Left colon (tissue), 2 donors: ENCODE data around the gene CCDC122. TPM values are rescaled to one million over a fixed set of nuclear protein-coding genes. Genes with fewer than 3 reads are reported as not detected.

Experiments used
- ATAC-seq: fragments of 200-7000 bp; cut with Tn5 transposase; one replicate; pipeline ENCODE4 v1.9.1; 2020; ENCODE audit warnings: mild to moderate bottlenecking, moderate library complexity
- DNase-seq, 2 donors: peaks; one replicate each; pipeline ENCODE4 v3.0.0-alpha.2; 2020
- intact Hi-C, 2 donors: fragments of 100-400 bp; cut with DNase I in 1 of 2; cut with micrococcal nuclease in 1 of 2; formaldehyde crosslinking; loops; one replicate each; pipeline versions ENCODE4 v1.11.2 to v1.14.0; 2022; cut with DNase I, micrococcal nuclease
- total RNA-seq, 2 donors: library from RNA; stranded (reverse); fragmentation: NEBNext Ultra II Directional; extraction: Animal tissue kit (Norgen Biotek cat#: 25700); gene quantifications; one replicate each; pipeline ENCODE4 v1.2.1, GENCODE V29; 2021
- donor health status: DM: no; HTN: no; CAD: no.
- donor health status: DM: yes; HTN: yes; CAD: no.

Gene CCDC122
- total RNA-seq, 2 donors from 2014 or later: 5.4 to 9.1 TPM

DNA sequence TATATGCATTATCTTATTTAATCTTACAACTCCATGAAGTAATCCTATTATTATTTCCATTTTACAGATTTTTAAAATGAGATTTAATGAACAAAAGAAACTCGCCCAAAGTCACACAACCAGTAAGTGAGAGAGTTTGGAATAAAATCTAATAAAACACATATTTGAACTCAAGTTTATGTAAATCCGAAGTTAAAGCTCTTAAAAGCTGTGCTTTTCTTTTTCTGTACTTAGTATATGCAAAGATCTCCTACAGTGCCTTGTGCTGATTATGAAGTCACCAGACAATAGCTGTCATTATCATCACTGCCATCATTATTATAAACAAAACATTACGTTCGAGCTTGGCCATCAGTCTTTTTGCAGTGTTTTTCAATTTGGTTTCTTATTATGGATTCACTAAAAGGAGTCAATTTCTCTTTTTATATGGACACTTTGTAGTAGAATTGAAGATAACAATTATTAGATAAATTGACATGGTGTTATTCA is 63.1 kb downstream of the CCDC122 start:
- ATAC-seq: no peak
- no peak for DNase-seq
- intact Hi-C loops: no loop called here

DNA sequence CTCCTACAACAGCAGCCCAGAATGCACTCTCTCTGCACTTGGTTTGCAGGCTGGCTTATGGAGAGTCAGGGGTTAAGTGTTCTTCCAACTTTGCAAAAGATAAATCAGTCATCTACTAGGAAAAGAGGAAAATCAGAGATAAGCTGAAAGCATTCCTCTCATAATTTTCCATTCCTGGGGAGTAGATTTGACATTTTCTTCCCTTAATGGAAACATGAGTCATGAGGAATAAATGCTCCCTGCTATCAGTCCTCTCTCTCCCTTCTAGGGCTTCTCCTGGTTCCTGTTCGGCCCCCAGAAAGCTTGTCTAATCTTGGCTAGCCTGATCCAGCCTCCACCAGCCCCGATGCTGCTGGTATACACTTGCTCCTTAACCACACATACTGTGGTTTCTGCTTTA is 64.3 kb downstream of the CCDC122 start:
- intact Hi-C loops: no loop called here
- no peak for ATAC-seq

GRCh38 chr13:43808676-43809075 is 70.9 kb downstream of the CCDC122 start:
- ATAC-seq: no peak
- DNase-seq: no peak
- intact Hi-C loops: loop anchor here in 1 of 2 donors (10.0 kb wide), 2 partner anchors 724 to 834 kb away; no protein-coding TSS in a partner anchor

More for the DNA sequence above, 64.3 kb downstream of the CCDC122 start:
- DNase-seq: no peak

GRCh38 chr13:43805681-43806128 is 73.8 kb downstream of the CCDC122 start:
- DNase-seq: no peak
- no peak for ATAC-seq
- intact Hi-C loops: loop anchor here in 1 of 2 donors (10.0 kb wide), 2 partner anchors 721 to 831 kb away; no protein-coding TSS in a partner anchor

DNA sequence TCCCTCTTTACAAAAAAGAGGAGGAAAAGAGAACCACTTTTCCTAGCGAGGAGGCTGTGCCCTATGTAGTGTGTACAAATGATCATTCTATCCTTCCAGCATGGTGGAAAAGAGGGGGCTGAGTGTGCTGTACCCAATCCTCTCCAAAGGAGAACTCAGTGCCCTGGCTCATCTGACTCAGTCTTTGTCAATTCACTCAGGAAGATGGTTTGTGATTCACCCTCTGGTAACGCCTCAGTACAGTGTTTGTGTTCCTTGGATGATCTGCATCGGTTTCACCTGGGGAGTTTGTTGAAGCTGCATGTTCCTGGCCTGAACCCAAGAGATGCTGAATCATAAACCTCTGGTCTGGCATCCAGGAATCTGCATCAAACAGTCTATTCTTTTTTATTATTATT is 74.5 kb downstream of the CCDC122 start:
- DNase-seq: no peak
- ATAC-seq: no peak
- intact Hi-C loops: loop anchor here in 1 of 2 donors (10.0 kb wide), 2 partner anchors 720 to 830 kb away; no protein-coding TSS in a partner anchor

DNA sequence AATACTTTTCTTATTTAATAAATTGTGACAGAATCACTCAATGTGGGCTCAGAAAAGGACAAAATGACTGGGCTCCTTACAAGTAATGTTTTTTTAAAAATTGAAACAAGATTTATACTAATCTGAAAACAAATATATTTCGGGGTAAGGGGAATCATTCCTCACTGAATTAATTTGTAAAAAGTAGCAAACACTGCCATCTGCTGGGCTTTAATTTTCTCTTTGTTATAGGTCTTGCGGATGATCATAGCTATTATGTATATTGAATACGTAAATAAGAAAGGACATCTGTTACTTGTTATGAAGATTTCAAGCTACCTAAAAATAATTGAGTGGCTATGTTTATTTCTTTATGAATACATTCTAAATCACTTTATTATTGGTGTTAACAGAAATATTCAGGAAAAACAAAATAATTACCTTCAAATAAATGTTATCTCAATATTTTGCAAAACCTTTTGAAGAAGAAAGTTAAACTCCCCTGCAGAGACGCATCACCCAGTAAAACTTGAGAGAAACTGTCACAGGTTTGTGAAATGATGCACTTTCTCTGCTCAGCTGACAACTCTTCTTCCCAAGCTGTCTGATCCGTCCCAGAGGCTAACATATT is 75.0 kb downstream of the CCDC122 start:
- intact Hi-C loops: loop anchor here in 1 of 2 donors (10.0 kb wide), 2 partner anchors 720 to 830 kb away; no protein-coding TSS in a partner anchor

DNA sequence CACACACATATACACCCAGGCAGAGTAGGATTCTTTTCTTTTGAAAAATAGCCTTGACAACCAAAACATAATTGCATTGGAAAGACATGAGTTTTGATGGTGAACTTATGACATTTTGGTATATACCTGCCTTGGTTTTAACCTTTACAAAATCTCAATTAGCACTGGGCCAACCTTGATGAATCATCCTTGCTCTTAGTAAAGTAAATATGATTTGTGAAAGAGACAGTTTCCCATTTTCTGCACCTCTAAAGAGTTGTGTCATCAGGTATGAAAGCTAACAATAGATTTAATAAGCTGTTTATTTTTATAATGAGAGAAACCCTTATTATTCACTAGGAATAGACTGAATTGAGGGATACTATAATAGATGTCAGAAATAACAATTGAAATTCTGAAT is 77.0 kb downstream of the CCDC122 start:
- ATAC-seq (no peak), DNase-seq (no peak)
- intact Hi-C loops: loop anchor here in 1 of 2 donors (10.0 kb wide), 2 partner anchors 718 to 828 kb away; no protein-coding TSS in a partner anchor

More for the DNA sequence above, 75.0 kb downstream of the CCDC122 start:
- DNase-seq: no peak
- peak; percentile 55 for ATAC-seq

- intact Hi-C loops: loop anchor here in 1 of 2 donors (10.0 kb wide), 2 partner anchors 716 to 826 kb away; no protein-coding TSS in a partner anchor
- DNase-seq (no peak), ATAC-seq (no peak)
Observed at GRCh38 chr13:43800828-43801227, 78.7 kb downstream of the CCDC122 start.

DNA sequence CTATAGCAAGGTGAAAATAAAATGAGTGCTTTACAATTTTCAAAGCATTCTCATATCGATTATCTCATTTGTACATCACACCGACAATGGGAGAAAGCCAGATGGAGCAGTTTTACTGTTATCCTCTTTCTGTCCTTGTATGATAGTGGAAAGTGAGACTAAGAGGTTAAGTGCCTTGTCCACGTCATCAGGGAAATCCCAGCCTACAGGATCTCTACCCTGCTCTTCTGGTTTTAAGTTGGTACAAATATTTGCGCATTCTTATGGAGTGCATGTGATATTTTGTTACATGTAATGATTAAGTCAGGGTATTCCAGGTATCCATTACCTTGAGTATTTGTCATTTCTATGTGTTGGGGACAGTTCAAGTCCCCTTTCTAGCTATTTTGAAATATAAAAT is 80.3 kb downstream of the CCDC122 start:
- no peak for ATAC-seq
- no peak for DNase-seq
- intact Hi-C loops: no loop called here

DNA sequence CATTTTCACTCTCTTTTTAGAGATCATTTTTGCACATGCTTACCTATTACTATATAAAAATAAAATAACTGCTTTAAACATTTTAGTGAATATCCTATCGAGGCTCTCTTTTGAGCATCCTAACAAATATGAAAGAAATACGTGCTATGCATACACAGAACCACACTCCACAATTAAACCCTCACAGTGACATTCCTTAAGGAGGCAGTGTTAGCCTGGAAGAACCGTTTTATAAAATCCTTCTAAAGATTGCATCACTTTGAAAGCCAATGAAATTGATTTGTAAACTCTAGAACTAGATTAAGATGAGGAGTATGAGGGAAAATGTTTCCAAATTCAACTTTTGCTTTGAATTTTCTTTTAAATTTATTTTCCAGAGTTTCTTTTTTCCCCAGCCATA is 81.7 kb downstream of the CCDC122 start:
- DNase-seq (no peak), ATAC-seq (no peak)
- intact Hi-C loops: no loop called here

- ATAC-seq: no peak
- intact Hi-C loops: no loop called here
- DNase-seq: no peak
Observed at GRCh38 chr13:43797159-43797558, 82.4 kb downstream of the CCDC122 start.

GRCh38 chr13:43794416-43794815 is 85.1 kb downstream of the CCDC122 start:
- ATAC-seq: no peak
- DNase-seq: no peak
- intact Hi-C loops: no loop called here

DNA sequence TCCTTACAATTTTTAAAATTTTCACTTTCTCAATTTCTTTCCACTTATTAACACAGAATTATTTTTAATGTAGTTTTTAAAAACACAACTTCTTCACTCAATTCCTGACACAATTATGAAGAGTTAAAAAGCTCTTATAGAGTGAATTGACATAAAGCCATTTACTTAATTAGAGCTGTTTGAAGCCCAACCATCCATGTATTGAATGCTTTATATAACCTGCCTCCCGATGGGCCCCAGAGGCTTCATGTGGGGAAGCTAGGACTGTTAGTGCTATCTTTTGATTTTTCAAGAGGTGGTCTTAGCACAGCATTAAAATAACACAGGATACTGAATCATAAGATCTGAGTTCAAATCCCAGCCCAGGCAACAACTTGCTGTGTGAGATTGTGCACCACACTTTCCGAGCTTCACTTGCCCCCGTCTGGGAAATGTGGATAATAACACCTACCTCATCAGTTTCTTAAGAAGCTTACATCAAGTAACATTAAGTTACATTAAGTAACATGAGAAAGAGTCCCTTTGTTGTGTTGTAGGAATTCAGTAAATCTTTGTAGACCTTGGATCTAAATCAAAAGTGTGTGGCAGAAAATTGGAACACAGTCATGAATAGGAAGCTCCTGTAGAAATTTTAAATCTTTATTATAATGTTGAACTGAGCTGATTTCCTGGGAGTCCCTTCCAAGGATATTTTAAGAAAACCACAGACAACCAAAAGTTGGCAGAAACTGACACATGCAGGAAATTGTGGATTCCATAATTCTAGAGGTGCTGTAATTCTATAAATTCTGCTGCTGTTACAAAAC is 87.3 kb downstream of the CCDC122 start:
- DNase-seq: no peak
- intact Hi-C loops: no loop called here
- no peak for ATAC-seq

- intact Hi-C loops: no loop called here
- no peak for DNase-seq
- no peak for ATAC-seq
Observed at GRCh38 chr13:43787997-43788396, 91.5 kb downstream of the CCDC122 start.

GRCh38 chr13:43787518-43787891 is 92.0 kb downstream of the CCDC122 start:
- intact Hi-C loops: no loop called here
- no peak for ATAC-seq

GRCh38 chr13:43786766-43787517 is 92.6 kb downstream of the CCDC122 start, which contains the start of gene ENOX1:
Gene ENOX1, minus strand, starts transcription at chr13:43786972.
- ATAC-seq: peak; percentile 72
- intact Hi-C loops: no loop called here

More at GRCh38 chr13:43787518-43787891, 92.0 kb downstream of the CCDC122 start:
- DNase-seq: no peak

DNA sequence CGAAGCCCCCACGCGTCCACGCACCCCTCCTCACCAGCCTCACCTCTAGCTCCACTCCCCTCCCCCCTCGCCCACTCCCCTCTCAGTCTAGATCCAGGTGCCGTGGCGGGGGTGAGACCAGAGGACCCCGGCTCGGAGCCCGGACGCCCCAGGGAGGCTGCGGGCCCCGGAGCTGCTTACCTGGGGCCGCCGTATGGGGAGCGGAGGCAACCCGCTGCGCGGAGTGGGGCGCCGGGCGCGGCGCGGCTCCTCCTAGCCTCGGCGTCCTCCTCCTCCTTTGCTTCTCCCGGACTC is 93.1 kb downstream of the CCDC122 start:
- no peak for ATAC-seq
- intact Hi-C loops: no loop called here

More at GRCh38 chr13:43786766-43787517, 92.6 kb downstream of the CCDC122 start, which contains the start of gene ENOX1:
- peak; percentile 38 to 39 for DNase-seq

More for the DNA sequence above, 93.1 kb downstream of the CCDC122 start:
- no peak for DNase-seq
